Stimulated activated naive CD4-positive, alpha-beta T cell (primary cell): ENCODE results near the gene CLIC5.

ENCODE experiments used
- DNase-seq, 6 experiments: peaks; one replicate each; lab custom pipeline; 2025; lab: John Stamatoyannopoulos, UW

The CLIC5 gene

GRCh38 chr6:45838996-45839395 is 176.7 kb downstream of the CLIC5 start:
- DNase-seq, result no peak

GRCh38 chr6:45838451-45838850 is 177.2 kb downstream of the CLIC5 start:
- DNase-seq, result no peak

GRCh38 chr6:45837541-45838200 is 178.0 kb downstream of the CLIC5 start:
- no peak for DNase-seq

GRCh38 chr6:45836984-45837383 is 178.7 kb downstream of the CLIC5 start:
- DNase-seq, result no peak

- no peak for DNase-seq
Observed at GRCh38 chr6:45836438-45836824, 179.2 kb downstream of the CLIC5 start.

GRCh38 chr6:45835721-45836437 is 179.8 kb downstream of the CLIC5 start:
- DNase-seq, result no peak

GRCh38 chr6:45832063-45832462 is 183.6 kb downstream of the CLIC5 start:
- no peak for DNase-seq
